Thyroid gland (tissue), 4 donors: Measurements from ENCODE around the gene RASGRP1.

ENCODE experiments used
- CTCF ChIP-seq, 6 experiments: fragments of 200-600 bp in 3 of 6; fragments of 450-650 bp in 3 of 6; sonication (generic) in 3 of 6; IDR thresholded peaks; one replicate each; pipeline ENCODE4 v1.5.1; 2016 to 2019; ENCODE audit warnings: antibody characterized with exemption in 6 of 6, mild to moderate bottlenecking in 2 of 6, inconsistent platforms in 1 of 6, moderate library complexity in 1 of 6
- POLR2A ChIP-seq, 2 donors: fragments of 450-650 bp; IDR thresholded peaks; one replicate each; pipeline ENCODE4 v1.6.1; 2017; ENCODE audit warnings: antibody characterized with exemption in 2 of 2, mild to moderate bottlenecking in 2 of 2, moderate library complexity in 1 of 2

DNA sequence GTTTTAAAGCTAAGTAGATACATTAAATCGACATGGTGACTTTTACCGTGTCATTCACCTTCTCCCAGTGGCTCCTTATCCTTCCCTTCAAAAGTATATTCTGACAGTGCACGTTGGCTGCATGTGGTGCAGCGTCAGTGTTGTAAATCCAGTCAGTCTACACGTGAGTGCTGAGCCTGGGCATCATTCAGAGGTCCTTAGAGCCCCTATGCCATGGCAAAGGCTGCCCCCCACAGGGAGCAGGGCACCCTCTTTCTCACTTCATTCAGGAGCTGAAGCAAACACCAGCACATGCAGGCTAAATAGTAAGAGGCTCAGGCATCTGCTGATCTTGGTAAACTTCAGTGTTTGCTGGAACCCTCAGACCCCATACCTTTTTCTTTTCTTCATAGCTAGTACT is 43.3 kb downstream of the RASGRP1 start:
- no peak for TF ChIP-seq POLR2A (IDR thresholded peaks at IDR 0.05)
- TF ChIP-seq CTCF (IDR thresholded peaks at IDR 0.05), result no peak
